ENCODE results near the gene CTNS. TPM values are rescaled to one million over a fixed set of nuclear protein-coding genes. Genes with fewer than 3 reads are reported as not detected.

Gene CTNS
- total RNA-seq, 4 donors from 2014 or later, result 1.2 to 25.7 (median 18.8) TPM

- Histone ChIP-seq H3K9me3 (no peaks in the 10 kb centered on the region), H3K4me1 (peaks cover 9 to 14% (median 12%) of the 10 kb centered on the region in 4 donors), H3K27me3 (no peaks in the 10 kb centered on the region), H3K4me3 (no peak overlapping the region), H3K36me3 (peaks cover 0 to 8% (median 0%) of the 10 kb centered on the region in 4 donors), H3K27ac (no peak overlapping the region)
- DNase-seq, result no peak
- intact Hi-C loops (cut with DNase I; ENCODE audit: low total_unique reads) (no loop called here), in situ Hi-C loops (cut with MboI; ENCODE audit: low pct_ligation_motif_present in 1 of 4, low pct_unique_long_range_greater_than_20kb in 1 of 4, low sequenced_read_pairs in 3 of 4) (no loop called here)
- no peak for TF ChIP-seq CTCF (IDR thresholded peaks at IDR 0.05)
- TF ChIP-seq EP300 (IDR thresholded peaks at IDR 0.05; ENCODE audit: low read depth), result no peak
- TF ChIP-seq POLR2A (IDR thresholded peaks at IDR 0.05), result no peak
- TF ChIP-seq POLR2AphosphoS5 (IDR thresholded peaks at IDR 0.05), result no peak
- WGBS, 2 donors (ENCODE audit: low coverage in 1 of 2), result 86 to 93% methylated on average over 4 of the region's 4 CpGs
Observed at GRCh38 chr17:3672571-3672970, 36.0 kb downstream of the CTNS start.

GRCh38 chr17:3675886-3676285 is 39.3 kb downstream of the CTNS start:
- Histone ChIP-seq H3K36me3 (peaks cover 0 to 8% (median 0%) of the 10 kb centered on the region in 4 donors), H3K9me3 (no peaks in the 10 kb centered on the region), H3K4me1 (no peaks in the 10 kb centered on the region), H3K4me3 (no peak overlapping the region), H3K27me3 (no peaks in the 10 kb centered on the region), H3K27ac (no peak overlapping the region)
- 81% methylated on average over 11 of the region's 11 CpGs; no CpG with 5 or more reads in 1 of the 2 donors for whole genome bisulfite sequencing, 2 donors (ENCODE audit: low coverage in 1 of 2)
- no peak for DNase-seq
- in situ Hi-C loops (cut with MboI; ENCODE audit: low pct_ligation_motif_present in 1 of 4, low pct_unique_long_range_greater_than_20kb in 1 of 4, low sequenced_read_pairs in 3 of 4), result no loop called here
- TF ChIP-seq CTCF (IDR thresholded peaks at IDR 0.05), result no peak
- TF ChIP-seq POLR2A (IDR thresholded peaks at IDR 0.05), result no peak
- no peak for TF ChIP-seq POLR2AphosphoS5 (IDR thresholded peaks at IDR 0.05)
- TF ChIP-seq EP300 (IDR thresholded peaks at IDR 0.05; ENCODE audit: low read depth), result no peak
- intact Hi-C loops (cut with DNase I; ENCODE audit: low total_unique reads), result no loop called here

GRCh38 chr17:3678095-3678820 is 41.7 kb downstream of the CTNS start:
- DNase-seq, result no peak
- Histone ChIP-seq H3K27ac (no peak overlapping the region), H3K4me3 (no peak overlapping the region), H3K36me3 (no peaks in the 10 kb centered on the region), H3K4me1 (no peaks in the 10 kb centered on the region), H3K27me3 (peaks cover 12% of the 10 kb centered on the region), H3K9me3 (no peaks in the 10 kb centered on the region)
- intact Hi-C loops (cut with DNase I; ENCODE audit: low total_unique reads), result no loop called here
- in situ Hi-C loops (cut with MboI; ENCODE audit: low pct_ligation_motif_present in 1 of 4, low pct_unique_long_range_greater_than_20kb in 1 of 4, low sequenced_read_pairs in 3 of 4), result no loop called here
- TF ChIP-seq POLR2A (IDR thresholded peaks at IDR 0.05), result no peak
- 40 to 67% methylated on average over 1 to 16 of the region's 16 CpGs for WGBS, 2 donors (ENCODE audit: low coverage in 1 of 2)

- Histone ChIP-seq H3K4me3 (no peak overlapping the region), H3K4me1 (no peaks in the 10 kb centered on the region), H3K27ac (no peak overlapping the region), H3K36me3 (no peaks in the 10 kb centered on the region), H3K27me3 (peaks cover 16% of the 10 kb centered on the region), H3K9me3 (no peaks in the 10 kb centered on the region)
- in situ Hi-C loops (cut with MboI; ENCODE audit: low pct_ligation_motif_present in 1 of 4, low pct_unique_long_range_greater_than_20kb in 1 of 4, low sequenced_read_pairs in 3 of 4), result no loop called here
- intact Hi-C loops (cut with DNase I; ENCODE audit: low total_unique reads), result no loop called here
- WGBS, 2 donors (ENCODE audit: low coverage in 1 of 2), result 80 to 86% methylated on average over 1 to 24 of the region's 27 CpGs
- DNase-seq, result no peak
- no peak for TF ChIP-seq POLR2A (IDR thresholded peaks at IDR 0.05)
- no peak for TF ChIP-seq EP300 (IDR thresholded peaks at IDR 0.05; ENCODE audit: low read depth)
- TF ChIP-seq CTCF (IDR thresholded peaks at IDR 0.05), result no peak
- no peak for TF ChIP-seq POLR2AphosphoS5 (IDR thresholded peaks at IDR 0.05)
Observed at GRCh38 chr17:3678821-3679530, 42.4 kb downstream of the CTNS start.

All from transverse colon (tissue), 4 donors.